Testis (tissue), 2 donors: Measurements from ENCODE around the gene PPM1H.
"Not testable (repeated sequence)": the region's sequence is repeated elsewhere in the genome, so short reads cannot be mapped to it uniquely, and the experiment has no call there.

Source experiments
- POLR2A ChIP-seq: fragments of 450-650 bp; IDR thresholded peaks from one replicate; pipeline ENCODE4 v1.6.1; 2017; ENCODE audit warnings: antibody characterized with exemption, mild to moderate bottlenecking, moderate library complexity
- TF ChIP-seq, protein P1 (sequence below), 3 experiments: fragments of 450-650 bp in 2 of 3; fragments of 200-600 bp in 1 of 3; sonication (generic) in 1 of 3; IDR thresholded peaks; one replicate each; pipeline ENCODE4 v1.5.1; 2016 to 2019; ENCODE audit warnings: antibody characterized with exemption in 3 of 3, mild to moderate bottlenecking in 2 of 3, moderate library complexity in 1 of 3

DNA sequence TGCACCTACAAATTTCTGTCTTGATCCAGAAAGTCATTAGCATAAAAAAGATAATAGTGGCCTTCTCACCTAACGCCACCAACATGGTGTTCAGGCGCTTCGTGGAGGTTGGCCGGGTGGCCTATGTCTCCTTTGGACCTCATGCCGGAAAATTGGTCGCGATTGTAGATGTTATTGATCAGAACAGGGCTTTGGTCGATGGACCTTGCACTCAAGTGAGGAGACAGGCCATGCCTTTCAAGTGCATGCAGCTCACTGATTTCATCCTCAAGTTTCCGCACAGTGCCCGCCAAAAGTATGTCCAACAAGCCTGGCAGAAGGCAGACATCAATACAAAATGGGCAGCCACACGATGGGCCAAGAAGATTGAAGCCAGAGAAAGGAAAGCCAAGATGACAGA, 30.3 kb upstream of the PPM1H start:
- TF ChIP-seq, protein P1, sequence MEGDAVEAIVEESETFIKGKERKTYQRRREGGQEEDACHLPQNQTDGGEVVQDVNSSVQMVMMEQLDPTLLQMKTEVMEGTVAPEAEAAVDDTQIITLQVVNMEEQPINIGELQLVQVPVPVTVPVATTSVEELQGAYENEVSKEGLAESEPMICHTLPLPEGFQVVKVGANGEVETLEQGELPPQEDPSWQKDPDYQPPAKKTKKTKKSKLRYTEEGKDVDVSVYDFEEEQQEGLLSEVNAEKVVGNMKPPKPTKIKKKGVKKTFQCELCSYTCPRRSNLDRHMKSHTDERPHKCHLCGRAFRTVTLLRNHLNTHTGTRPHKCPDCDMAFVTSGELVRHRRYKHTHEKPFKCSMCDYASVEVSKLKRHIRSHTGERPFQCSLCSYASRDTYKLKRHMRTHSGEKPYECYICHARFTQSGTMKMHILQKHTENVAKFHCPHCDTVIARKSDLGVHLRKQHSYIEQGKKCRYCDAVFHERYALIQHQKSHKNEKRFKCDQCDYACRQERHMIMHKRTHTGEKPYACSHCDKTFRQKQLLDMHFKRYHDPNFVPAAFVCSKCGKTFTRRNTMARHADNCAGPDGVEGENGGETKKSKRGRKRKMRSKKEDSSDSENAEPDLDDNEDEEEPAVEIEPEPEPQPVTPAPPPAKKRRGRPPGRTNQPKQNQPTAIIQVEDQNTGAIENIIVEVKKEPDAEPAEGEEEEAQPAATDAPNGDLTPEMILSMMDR (IDR thresholded peaks at IDR 0.05) = not testable (repeated sequence)
- not testable (repeated sequence) for TF ChIP-seq POLR2A
